ENCODE data around the gene GSTM4. TPM values are rescaled to one million over a fixed set of nuclear protein-coding genes. Genes with fewer than 3 reads are reported as not detected.

GSTM4 gene
- total RNA-seq, 1 experiment from 2014 or later, result 22.0 TPM

GRCh38 chr1:109622895-109623294 lies 33.0 kb upstream of the GSTM4 start:
- ChIA-PET CTCF (no interaction called here), POLR2A (no interaction called here)
- Histone ChIP-seq H3K4me1 (ENCODE audit: control insufficient read depth, insufficient read depth, low read length) (peaks cover 15% of the 10 kb centered on the region), H3K4me3 (ENCODE audit: low read depth in 2 of 2, low read length in 2 of 2) (no peak overlapping the region), H3K36me3 (ENCODE audit: control insufficient read depth, insufficient read depth, low read length) (no peaks in the 10 kb centered on the region), H3K27ac (ENCODE audit: low read length) (no peak overlapping the region), H3K9me3 (ENCODE audit: control insufficient read depth, insufficient read depth, low read depth, low read length) (no peaks in the 10 kb centered on the region), H3K27me3 (ENCODE audit: control insufficient read depth, insufficient read depth, low read length) (no peaks in the 10 kb centered on the region)
- ATAC-seq (no peak), DNase-seq (ENCODE audit: low read depth, low spot score) (no peak)
- intact Hi-C loops (cut with micrococcal nuclease; ENCODE audit: unreplicated experiment), result loop anchor here (5.0 kb wide), 1 partner anchor 76 kb away; the partner anchor contains the start of gene GNAI3
- in situ Hi-C loops (cut with HindIII; ENCODE audit: low pct_unique_long_range_greater_than_20kb, low sequenced_read_pairs), result no loop called here
- no peak for TF ChIP-seq TCF7L2 (IDR thresholded peaks at IDR 0.05; ENCODE audit: low read depth, low read length)
- TF ChIP-seq SIN3A (IDR thresholded peaks at IDR 0.05; ENCODE audit: borderline replicate concordance, insufficient read depth, low read depth, low read length), result no peak
- TF ChIP-seq CTCF (IDR thresholded peaks at IDR 0.05), result no peak
- TF ChIP-seq REST (IDR thresholded peaks at IDR 0.05; ENCODE audit: insufficient read depth in 1 of 2, low read depth in 2 of 2, low read length in 1 of 2), result no peak
- TF ChIP-seq POLR2AphosphoS5 (IDR thresholded peaks at IDR 0.05; ENCODE audit: low read depth, low read length), result no peak
- no TSS peak for BruUV-seq (replicated peaks)

GRCh38 chr1:109623601-109624161 lies 32.2 kb upstream of the GSTM4 start:
- intact Hi-C loops (cut with micrococcal nuclease; ENCODE audit: unreplicated experiment), result loop anchor here (5.0 kb wide), 1 partner anchor 76 kb away; the partner anchor contains the start of gene GNAI3
- Histone ChIP-seq H3K27ac (ENCODE audit: low read length) (no peak overlapping the region), H3K4me1 (ENCODE audit: control insufficient read depth, insufficient read depth, low read length) (peaks cover 15% of the 10 kb centered on the region), H3K36me3 (ENCODE audit: control insufficient read depth, insufficient read depth, low read length) (no peaks in the 10 kb centered on the region), H3K4me3 (ENCODE audit: low read depth in 2 of 2, low read length in 2 of 2) (no peak overlapping the region), H3K9me3 (ENCODE audit: control insufficient read depth, insufficient read depth, low read depth, low read length) (no peaks in the 10 kb centered on the region), H3K27me3 (ENCODE audit: control insufficient read depth, insufficient read depth, low read length) (no peaks in the 10 kb centered on the region)
- no peak for ATAC-seq
- in situ Hi-C loops (cut with HindIII; ENCODE audit: low pct_unique_long_range_greater_than_20kb, low sequenced_read_pairs), result no loop called here
- TF ChIP-seq REST (IDR thresholded peaks at IDR 0.05; ENCODE audit: insufficient read depth in 1 of 2, low read depth in 2 of 2, low read length in 1 of 2) (no peak), SIN3A (IDR thresholded peaks at IDR 0.05; ENCODE audit: borderline replicate concordance, insufficient read depth, low read depth, low read length) (no peak), CTCF (IDR thresholded peaks at IDR 0.05) (no peak), POLR2AphosphoS5 (IDR thresholded peaks at IDR 0.05; ENCODE audit: low read depth, low read length) (no peak), TCF7L2 (IDR thresholded peaks at IDR 0.05; ENCODE audit: low read depth, low read length) (no peak)
- ChIA-PET POLR2A (no interaction called here), CTCF (no interaction called here)
- DNase-seq (ENCODE audit: low read depth, low spot score), result no peak
- no TSS peak for BruUV-seq (replicated peaks)

Measured in Panc1 (cell line).